ENCODE data around the gene CDC42SE1.
A peak's percentile ranks its signal among the peaks of the same experiment; 100 is the strongest.
"Not testable (repeated sequence)": the region's sequence is repeated elsewhere in the genome, so short reads cannot be mapped to it uniquely, and the experiment has no call there.

The CDC42SE1 gene

GRCh38 chr1:151098126-151098525 lies 38.7 kb upstream of the CDC42SE1 start:
- H3K36me3 ChIP-seq (ENCODE audit: insufficient read depth), result no peaks in the 10 kb centered on the region
- no peak overlapping the region for H3K4me2 ChIP-seq
- H3K4me1 ChIP-seq (ENCODE audit: low read depth, poor library complexity, severe bottlenecking), result no peaks in the 10 kb centered on the region
- TF ChIP-seq CTCF (conservative IDR thresholded peaks at IDR 0.05; ENCODE audit: low read depth, low read length), result no peak
- H3K9ac ChIP-seq, result no peak overlapping the region
- no peak overlapping the region for H3K4me3 ChIP-seq (IDR thresholded peaks at IDR 0.05; ENCODE audit: insufficient read depth, low read depth, low read length)
- no peak overlapping the region for H2AFZ ChIP-seq (ENCODE audit: low read depth)
- H3K27ac ChIP-seq, result no peak overlapping the region
- H3K27me3 ChIP-seq (ENCODE audit: insufficient read depth, low read depth), result no peaks in the 10 kb centered on the region
- no peaks in the 10 kb centered on the region for H4K20me1 ChIP-seq (ENCODE audit: insufficient read depth)
- no peaks in the 10 kb centered on the region for H3K79me2 ChIP-seq (ENCODE audit: insufficient read depth, low read depth)

GRCh38 chr1:151097426-151097825 lies 38.0 kb upstream of the CDC42SE1 start:
- not testable (repeated sequence) for H3K36me3 ChIP-seq (ENCODE audit: insufficient read depth); H3K27ac ChIP-seq; H3K4me1 ChIP-seq (ENCODE audit: low read depth, poor library complexity, severe bottlenecking); H4K20me1 ChIP-seq (ENCODE audit: insufficient read depth); H3K4me3 ChIP-seq (IDR thresholded peaks at IDR 0.05; ENCODE audit: insufficient read depth, low read depth, low read length); H3K4me2 ChIP-seq; H3K27me3 ChIP-seq (ENCODE audit: insufficient read depth, low read depth); H3K9ac ChIP-seq; H3K79me2 ChIP-seq (ENCODE audit: insufficient read depth, low read depth); H2AFZ ChIP-seq (ENCODE audit: low read depth)

DNA sequence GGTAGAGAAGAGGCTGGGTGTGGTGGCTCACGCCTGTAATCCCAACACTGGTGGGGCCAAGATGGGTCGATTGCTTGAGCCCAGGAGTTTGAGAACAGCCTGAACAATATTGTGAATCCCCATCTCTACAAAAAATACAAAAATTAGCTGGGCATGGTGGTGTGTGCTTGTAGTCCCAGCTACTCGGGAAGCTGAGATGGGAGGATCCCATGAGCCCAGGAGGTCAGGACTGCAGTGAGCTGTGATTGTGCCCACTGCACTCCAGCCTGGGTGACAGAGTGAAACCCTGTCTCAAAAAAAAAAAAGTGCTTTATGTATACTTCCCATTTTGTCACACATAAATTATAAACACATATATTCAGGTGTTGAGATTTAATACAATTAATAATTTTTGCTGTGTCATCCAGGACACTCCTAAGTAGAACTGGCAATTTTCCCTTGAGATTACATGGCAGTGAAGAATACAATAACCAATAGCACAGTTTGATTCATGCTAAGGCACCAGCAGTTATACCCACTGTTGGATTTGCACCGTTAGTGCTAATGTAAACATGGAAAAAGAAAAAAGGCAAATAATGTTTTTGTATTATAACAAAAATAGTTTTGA lies 26.6 kb upstream of the CDC42SE1 start:
- H3K36me3 ChIP-seq (ENCODE audit: insufficient read depth), result no peaks in the 10 kb centered on the region
- no peak overlapping the region for H2AFZ ChIP-seq (ENCODE audit: low read depth)
- peaks cover 7% of the 10 kb centered on the region for H3K4me1 ChIP-seq (ENCODE audit: low read depth, poor library complexity, severe bottlenecking)
- no peak overlapping the region for H3K4me2 ChIP-seq
- H3K27ac ChIP-seq, result no peak overlapping the region
- H3K79me2 ChIP-seq (ENCODE audit: insufficient read depth, low read depth), result no peaks in the 10 kb centered on the region
- H3K9ac ChIP-seq, result no peak overlapping the region
- no peaks in the 10 kb centered on the region for H4K20me1 ChIP-seq (ENCODE audit: insufficient read depth)
- H3K4me3 ChIP-seq (IDR thresholded peaks at IDR 0.05; ENCODE audit: insufficient read depth, low read depth, low read length), result no peak overlapping the region
- H3K27me3 ChIP-seq (ENCODE audit: insufficient read depth, low read depth), result no peaks in the 10 kb centered on the region
- no peak for TF ChIP-seq CTCF (conservative IDR thresholded peaks at IDR 0.05; ENCODE audit: low read depth, low read length)

DNA sequence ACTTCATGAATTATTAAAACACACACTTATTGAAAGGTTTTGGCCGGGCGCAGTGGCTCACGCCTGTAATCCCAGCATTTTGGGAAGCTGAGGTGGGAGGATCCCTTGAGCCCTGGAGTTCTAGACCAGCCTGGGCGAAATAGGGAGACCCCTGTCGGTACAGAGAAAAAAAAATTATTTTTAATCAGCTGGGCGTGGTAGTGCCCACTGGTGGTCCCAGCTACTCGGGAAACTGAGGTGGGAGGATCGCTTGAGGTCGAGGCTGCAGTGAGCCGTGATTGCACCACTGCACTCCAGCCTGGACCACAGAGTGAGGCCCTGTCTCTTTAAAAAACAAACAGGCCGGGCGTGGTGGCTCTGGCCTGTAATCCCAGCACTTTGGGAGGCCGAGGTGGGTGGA lies 12.8 kb upstream of the CDC42SE1 start:
- Histone ChIP-seq H4K20me1 (ENCODE audit: insufficient read depth) (no peaks in the 10 kb centered on the region), H3K4me2 (no peak overlapping the region), H3K27me3 (ENCODE audit: insufficient read depth, low read depth) (no peaks in the 10 kb centered on the region), H2AFZ (ENCODE audit: low read depth) (no peak overlapping the region), H3K79me2 (ENCODE audit: insufficient read depth, low read depth) (peaks cover 12% of the 10 kb centered on the region), H3K36me3 (ENCODE audit: insufficient read depth) (no peaks in the 10 kb centered on the region), H3K27ac (no peak overlapping the region), H3K9ac (no peak overlapping the region), H3K4me1 (ENCODE audit: low read depth, poor library complexity, severe bottlenecking) (peaks cover 19% of the 10 kb centered on the region), H3K4me3 (IDR thresholded peaks at IDR 0.05; ENCODE audit: insufficient read depth, low read depth, low read length) (no peak overlapping the region)
- TF ChIP-seq CTCF (conservative IDR thresholded peaks at IDR 0.05; ENCODE audit: low read depth, low read length), result no peak

DNA sequence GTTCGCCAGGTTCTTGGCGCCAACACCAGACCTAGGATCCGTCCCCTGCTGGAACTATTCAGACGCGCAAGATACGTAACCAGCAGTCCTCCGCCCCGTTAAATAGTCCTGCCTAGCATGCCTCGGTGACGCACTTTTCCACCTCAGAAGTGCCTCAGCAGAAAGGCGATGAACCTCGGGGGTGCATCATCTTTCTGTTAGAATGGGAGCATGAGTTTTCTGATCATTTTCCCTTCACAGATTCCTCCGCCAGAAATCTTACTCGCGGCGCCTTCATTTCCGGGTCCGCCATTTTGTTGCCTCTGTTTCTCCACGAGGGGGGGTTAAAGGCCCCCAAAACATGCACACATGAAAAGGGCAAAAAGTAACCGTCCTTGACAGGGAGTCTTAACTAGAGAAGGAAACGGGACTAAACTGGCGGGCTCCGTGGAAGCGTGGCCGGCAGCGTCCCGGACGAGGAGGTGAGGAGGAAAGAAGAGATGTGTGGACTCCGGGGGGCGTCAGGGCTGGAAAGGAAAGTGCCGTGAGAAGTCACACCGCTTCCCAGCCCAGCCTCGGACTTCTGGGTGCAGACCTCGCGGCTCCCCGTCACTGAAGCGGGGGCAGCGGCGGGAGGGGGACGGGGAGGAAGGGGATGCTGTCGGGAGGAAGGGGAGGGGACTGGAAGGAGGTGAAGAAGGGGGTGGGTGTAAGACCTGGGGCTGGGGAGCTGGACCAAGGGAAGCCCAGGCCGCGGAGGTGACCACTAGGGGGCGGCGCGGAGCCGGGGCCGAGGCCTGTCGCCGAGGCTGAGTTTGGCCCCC lies 11.3 kb upstream of the CDC42SE1 start, which contains the start of gene GABPB2:
Gene GABPB2, plus strand, starts transcription at position 288 of the 803 bp plus-strand sequence. CDS start 17,429 bp downstream, outside the sequence.
- H3K9ac ChIP-seq, result peak within 1 kb of the TSS; percentile 96
- peaks cover 12% of the 10 kb centered on the region for H3K79me2 ChIP-seq (ENCODE audit: insufficient read depth, low read depth)
- peak within 1 kb of the TSS; percentile 58 for H3K4me2 ChIP-seq
- peak; percentile 99 for TF ChIP-seq CTCF (conservative IDR thresholded peaks at IDR 0.05; ENCODE audit: low read depth, low read length)
- H3K4me3 ChIP-seq (IDR thresholded peaks at IDR 0.05; ENCODE audit: insufficient read depth, low read depth, low read length), result peak within 1 kb of the TSS; percentile 99
- H3K4me1 ChIP-seq (ENCODE audit: low read depth, poor library complexity, severe bottlenecking), result peaks cover 19% of the 10 kb centered on the region
- H3K27ac ChIP-seq, result peak within 1 kb of the TSS; percentile 92
- no peaks in the 10 kb centered on the region for H4K20me1 ChIP-seq (ENCODE audit: insufficient read depth)
- peak within 1 kb of the TSS; percentile 98 for H2AFZ ChIP-seq (ENCODE audit: low read depth)
- H3K27me3 ChIP-seq (ENCODE audit: insufficient read depth, low read depth), result no peaks in the 10 kb centered on the region
- H3K36me3 ChIP-seq (ENCODE audit: insufficient read depth), result no peaks in the 10 kb centered on the region
